IMR-90 (cell line): ENCODE measurements around the gene MYO3B. TPM values are rescaled to one million over a fixed set of nuclear protein-coding genes. Genes with fewer than 3 reads are reported as not detected.

Experiments
- ATAC-seq: fragments of 200-7000 bp; cut with Tn5 transposase; 2 replicates; pipeline ENCODE4 v1.9.1; 2020; ENCODE audit warnings: low read depth, mild to moderate bottlenecking, moderate library complexity
- BruUV-seq: library from RNA; stranded (reverse); fragments of 400-500 nt; replicated peaks from 2 replicates; lab custom pipeline; 2021; lab: Mats Ljungman, UMichigan
- CTCF ChIA-PET: fragments of 300-600 bp; formaldehyde crosslinking; extraction: SDS; loops from one replicate; lab custom pipeline; 2021; ENCODE audit warnings: antibody characterized with exemption; lab: Yijun Ruan, JAX
- POLR2A ChIA-PET: fragments of 300-600 bp; sonication (Branson Sonifier 250); formaldehyde crosslinking; loops from one replicate; lab custom pipeline; 2022; ENCODE audit warnings: antibody characterized with exemption; ENCODE audit not compliant: unreplicated experiment; lab: Charles Lee
- DNase-seq: peaks from one replicate; pipeline ENCODE4 v3.0.0; 2013
- H2AFZ ChIP-seq: replicated peaks from 2 replicates; pipeline ENCODE3; 2013; ENCODE audit warnings: low read length, mild to moderate bottlenecking; ENCODE audit not compliant: poor library complexity
- H2AK5ac ChIP-seq: 2 replicates; pipeline ENCODE4 v1.6.1; 2013; ENCODE audit warnings: low read depth, low read length, inconsistent platforms
- H2AK9ac ChIP-seq: replicated peaks from 2 replicates; pipeline ENCODE3; 2013; ENCODE audit warnings: mild to moderate bottlenecking, low read depth, low read length, moderate library complexity; ENCODE audit not compliant: poor library complexity
- H2BK120ac ChIP-seq: 2 replicates; pipeline ENCODE4 v1.6.1; 2013; ENCODE audit warnings: low read depth, low read length, inconsistent platforms
- H2BK15ac ChIP-seq: 3 replicates; pipeline ENCODE4 v1.6.1; 2013; ENCODE audit warnings: low read depth, low read length, inconsistent platforms
- H2BK20ac ChIP-seq: 2 replicates; pipeline ENCODE4 v1.6.1; 2013; ENCODE audit warnings: low read depth, mild to moderate bottlenecking, inconsistent platforms, low read length, moderate library complexity
- H2BK5ac ChIP-seq: 2 replicates; pipeline ENCODE4 v1.6.1; 2013; ENCODE audit warnings: mild to moderate bottlenecking, low read depth, low read length, inconsistent platforms; ENCODE audit not compliant: poor library complexity, severe bottlenecking
- H3K14ac ChIP-seq: replicated peaks from 2 replicates; pipeline ENCODE4 v1.6.1; 2013; ENCODE audit warnings: low read depth, low read length, inconsistent platforms
- H3K18ac ChIP-seq: 2 replicates; pipeline ENCODE4 v1.6.1; 2013; ENCODE audit warnings: low read depth, low read length, control low read depth
- H3K23ac ChIP-seq: 2 replicates; pipeline ENCODE4 v1.6.1; 2013; ENCODE audit warnings: low read depth, low read length, inconsistent platforms
- H3K27ac ChIP-seq: 2 replicates; pipeline ENCODE4 v1.5.1; 2013; ENCODE audit warnings: mild to moderate bottlenecking, control low read depth, low read length; ENCODE audit not compliant: insufficient read depth
- H3K27me3 ChIP-seq: 2 replicates; pipeline ENCODE4 v1.6.1; 2013; ENCODE audit warnings: low read length; ENCODE audit not compliant: control insufficient read depth, insufficient read depth
- H3K36me3 ChIP-seq: 2 replicates; pipeline ENCODE4 v1.6.1; 2013; ENCODE audit warnings: low read length, mixed read lengths; ENCODE audit not compliant: control insufficient read depth, insufficient read depth
- H3K4ac ChIP-seq: 2 replicates; pipeline ENCODE4 v1.6.1; 2013; ENCODE audit warnings: low read depth, low read length, inconsistent platforms
- H3K4me1 ChIP-seq: 2 replicates; pipeline ENCODE4 v1.6.1; 2013; ENCODE audit warnings: low read length, mixed read lengths; ENCODE audit not compliant: control insufficient read depth, insufficient read depth
- H3K4me2 ChIP-seq: 2 replicates; pipeline ENCODE4 v1.6.1; 2013; ENCODE audit warnings: low read depth, mild to moderate bottlenecking, control low read depth, low read length, moderate library complexity
- H3K4me3 ChIP-seq: 2 replicates; pipeline ENCODE4 v1.5.1; 2013; ENCODE audit warnings: low read depth, mild to moderate bottlenecking, control low read depth, low read length, moderate library complexity; ENCODE audit not compliant: insufficient read depth
- H3K56ac ChIP-seq: 2 replicates; pipeline ENCODE4 v1.6.1; 2013; ENCODE audit warnings: low read length, inconsistent platforms; ENCODE audit not compliant: insufficient read depth; ENCODE audit errors: extremely low read depth
- H3K79me1 ChIP-seq, 2 experiments: 2 replicates each; pipeline ENCODE4 v1.6.1; 2013; ENCODE audit warnings: low read length in 2 of 2, inconsistent platforms in 1 of 2, low read depth in 1 of 2
- H3K9ac ChIP-seq: 2 replicates; pipeline ENCODE4 v1.6.1; 2013; ENCODE audit warnings: low read depth, low read length, control low read depth
- H3K9me1 ChIP-seq: 2 replicates; pipeline ENCODE4 v1.6.1; 2013; ENCODE audit warnings: low read length, inconsistent platforms; ENCODE audit not compliant: insufficient read depth
- H3K9me3 ChIP-seq: 2 replicates; pipeline ENCODE4 v1.6.1; 2013; ENCODE audit warnings: low read length; ENCODE audit not compliant: control insufficient read depth, insufficient read depth
- H4K20me1 ChIP-seq: 2 replicates; pipeline ENCODE4 v1.6.1; 2013; ENCODE audit warnings: low read length, inconsistent platforms; ENCODE audit not compliant: insufficient read depth
- H4K5ac ChIP-seq: 2 replicates; pipeline ENCODE4 v1.6.1; 2013; ENCODE audit warnings: mild to moderate bottlenecking, low read depth, low read length, control low read depth
- H4K8ac ChIP-seq, 2 experiments: 2 replicates each; pipeline ENCODE4 v1.6.1; 2013; ENCODE audit warnings: low read depth in 2 of 2, low read length in 2 of 2, control low read depth in 1 of 2, inconsistent platforms in 1 of 2
- H4K91ac ChIP-seq: 2 replicates; pipeline ENCODE4 v1.6.1; 2013; ENCODE audit warnings: low read depth, low read length, inconsistent platforms; ENCODE audit not compliant: insufficient read depth
- BHLHE40 ChIP-seq: fragments of 150-350 bp; IDR thresholded peaks from 2 replicates; pipeline ENCODE4 v1.6.1; 2016; ENCODE audit warnings: mild to moderate bottlenecking, low read depth, low read length
- CEBPB ChIP-seq: IDR thresholded peaks from 2 replicates; pipeline ENCODE4 v1.6.1; 2012; ENCODE audit warnings: low read depth, low read length, improper control_type of control experiment
- CHD1 ChIP-seq: IDR thresholded peaks from 2 replicates; pipeline ENCODE4 v1.6.1; 2012; ENCODE audit warnings: low read depth, low read length, improper control_type of control experiment
- ELK1 ChIP-seq: fragments of 150-350 bp; IDR thresholded peaks from 2 replicates; pipeline ENCODE4 v1.6.1; 2016; ENCODE audit warnings: low read depth, mild to moderate bottlenecking, low read length, moderate library complexity, borderline replicate concordance
- FOS ChIP-seq: fragments of 150-350 bp; IDR thresholded peaks from 2 replicates; pipeline ENCODE4 v1.6.1; 2016; ENCODE audit warnings: low read depth, low read length
- MAFK ChIP-seq: IDR thresholded peaks from 2 replicates; pipeline ENCODE4 v1.6.1; 2012; ENCODE audit warnings: low read depth, low read length, improper control_type of control experiment
- MAZ ChIP-seq: IDR thresholded peaks from 2 replicates; pipeline ENCODE4 v1.6.1; 2012; ENCODE audit warnings: low read depth, mild to moderate bottlenecking, low read length, improper control_type of control experiment, moderate library complexity, borderline replicate concordance
- MXI1 ChIP-seq: IDR thresholded peaks from 2 replicates; pipeline ENCODE4 v1.6.1; 2012; ENCODE audit warnings: low read depth, mild to moderate bottlenecking, low read length, moderate library complexity, borderline replicate concordance
- NFE2L2 ChIP-seq: fragments of 150-350 bp; IDR thresholded peaks from 2 replicates; pipeline ENCODE4 v1.6.1; 2016; ENCODE audit warnings: low read depth, mild to moderate bottlenecking, low read length
- POLR2A ChIP-seq: IDR thresholded peaks from 2 replicates; pipeline ENCODE4 v1.6.1; 2012; ENCODE audit warnings: mild to moderate bottlenecking, low read depth, low read length
- RAD21 ChIP-seq: IDR thresholded peaks from 2 replicates; pipeline ENCODE4 v1.6.1; 2012; ENCODE audit warnings: low read length, improper control_type of control experiment
- RCOR1 ChIP-seq: IDR thresholded peaks from 2 replicates; pipeline ENCODE4 v1.6.1; 2012; ENCODE audit warnings: mild to moderate bottlenecking, low read length, improper control_type of control experiment; ENCODE audit not compliant: insufficient replicate concordance
- RFX5 ChIP-seq: IDR thresholded peaks from 2 replicates; pipeline ENCODE4 v1.8.0; 2012; ENCODE audit warnings: low read depth, mild to moderate bottlenecking, low read length, moderate library complexity
- SMC3 ChIP-seq: fragments of 150-350 bp; IDR thresholded peaks from 2 replicates; pipeline ENCODE4 v1.6.1; 2016; ENCODE audit warnings: low read depth, mild to moderate bottlenecking, antibody characterized with exemption, low read length, moderate library complexity
- WGBS, 2 experiments: methylation state at CpG; one replicate each; pipeline versions ENCODE4 v1.1.5 to v1.1.7; 2013; ENCODE audit warnings: missing lambda C conversion rate in 2 of 2; ENCODE audit not compliant: insufficient read length in 1 of 2; ENCODE audit errors: extremely low coverage in 2 of 2; 5-methylcytosine and 5-hydroxymethylcytosine counted together
- dilution Hi-C: fragments of 300-500 bp; cut with HindIII; formaldehyde crosslinking; loops from one replicate; pipeline ENCODE4 v1.14.3; 2018; ENCODE audit warnings: low sequenced_read_pairs; ENCODE audit not compliant: unreplicated experiment
- in situ Hi-C: fragments of 300-500 bp; cut with MboI; formaldehyde crosslinking; loops from 3 replicates; pipeline ENCODE4 v1.14.3; 2019; ENCODE audit warnings: low sequenced_read_pairs, inconsistent platforms, mixed read lengths
- intact Hi-C: fragments of 100-400 bp; cut with micrococcal nuclease; formaldehyde crosslinking; loops from 2 replicates; pipeline ENCODE4 v1.10.0; 2022
- polyA plus RNA-seq, 3 experiments: library from polyadenylated mRNA; depleted of rRNA; stranded (reverse); fragments of >200 nt; gene quantifications; 2 replicates each; pipeline ENCODE4 v1.2.3, GENCODE V29; 2012; ENCODE audit warnings: low replicate concordance in 1 of 3
- total RNA-seq: library from RNA; depleted of rRNA; stranded (reverse); fragments of >200 nt; gene quantifications from 2 replicates; pipeline ENCODE4 v1.2.3, GENCODE V29; 2012
- TF ChIP-seq, protein P1 (sequence below): fragments of 150-350 bp; IDR thresholded peaks from 2 replicates; pipeline ENCODE4 v1.6.1; 2017; ENCODE audit warnings: mild to moderate bottlenecking, antibody characterized with exemption, low read length, low read depth
- TF ChIP-seq, protein P2 (sequence below): conservative IDR thresholded peaks from 2 replicates; pipeline ENCODE4 v1.5.1; 2012; ENCODE audit warnings: mild to moderate bottlenecking, low read depth, low read length, improper control_type of control experiment

The MYO3B gene
- total and polyA plus RNA-seq, 2 of the 4 experiments (the other 2 are of a cell fraction): 0.02 TPM; not detected in 1

DNA sequence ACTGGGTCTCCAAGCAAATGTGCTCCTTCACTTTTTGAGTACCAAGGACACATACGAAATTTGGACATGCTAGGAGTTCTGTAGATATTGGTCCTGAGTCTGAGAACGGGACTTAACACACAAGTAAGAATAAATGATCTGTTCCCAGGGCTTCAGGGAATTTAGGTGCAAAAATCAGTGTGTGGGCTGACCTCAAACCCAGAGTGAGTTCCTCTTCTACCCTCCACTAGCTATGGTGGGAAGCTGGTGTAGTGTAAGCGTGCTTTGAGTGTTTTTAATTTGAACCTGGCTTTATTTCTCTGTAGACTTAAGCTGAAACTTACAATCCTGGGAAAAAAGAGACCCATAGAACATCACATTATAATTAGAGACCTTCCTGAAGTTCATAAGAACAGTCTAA is 50.5 kb downstream of the MYO3B start:
- TF ChIP-seq POLR2A (no peak), NFE2L2 (no peak), RAD21 (no peak), RCOR1 (no peak), MXI1 (no peak), ELK1 (no peak), BHLHE40 (no peak), SMC3 (no peak), CHD1 (no peak), FOS (no peak), MAFK (no peak), CEBPB (no peak), RFX5 (no peak), MAZ (no peak)
- TF ChIP-seq, protein P1, sequence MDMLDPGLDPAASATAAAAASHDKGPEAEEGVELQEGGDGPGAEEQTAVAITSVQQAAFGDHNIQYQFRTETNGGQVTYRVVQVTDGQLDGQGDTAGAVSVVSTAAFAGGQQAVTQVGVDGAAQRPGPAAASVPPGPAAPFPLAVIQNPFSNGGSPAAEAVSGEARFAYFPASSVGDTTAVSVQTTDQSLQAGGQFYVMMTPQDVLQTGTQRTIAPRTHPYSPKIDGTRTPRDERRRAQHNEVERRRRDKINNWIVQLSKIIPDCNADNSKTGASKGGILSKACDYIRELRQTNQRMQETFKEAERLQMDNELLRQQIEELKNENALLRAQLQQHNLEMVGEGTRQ: no peak
- TF ChIP-seq, protein P2, sequence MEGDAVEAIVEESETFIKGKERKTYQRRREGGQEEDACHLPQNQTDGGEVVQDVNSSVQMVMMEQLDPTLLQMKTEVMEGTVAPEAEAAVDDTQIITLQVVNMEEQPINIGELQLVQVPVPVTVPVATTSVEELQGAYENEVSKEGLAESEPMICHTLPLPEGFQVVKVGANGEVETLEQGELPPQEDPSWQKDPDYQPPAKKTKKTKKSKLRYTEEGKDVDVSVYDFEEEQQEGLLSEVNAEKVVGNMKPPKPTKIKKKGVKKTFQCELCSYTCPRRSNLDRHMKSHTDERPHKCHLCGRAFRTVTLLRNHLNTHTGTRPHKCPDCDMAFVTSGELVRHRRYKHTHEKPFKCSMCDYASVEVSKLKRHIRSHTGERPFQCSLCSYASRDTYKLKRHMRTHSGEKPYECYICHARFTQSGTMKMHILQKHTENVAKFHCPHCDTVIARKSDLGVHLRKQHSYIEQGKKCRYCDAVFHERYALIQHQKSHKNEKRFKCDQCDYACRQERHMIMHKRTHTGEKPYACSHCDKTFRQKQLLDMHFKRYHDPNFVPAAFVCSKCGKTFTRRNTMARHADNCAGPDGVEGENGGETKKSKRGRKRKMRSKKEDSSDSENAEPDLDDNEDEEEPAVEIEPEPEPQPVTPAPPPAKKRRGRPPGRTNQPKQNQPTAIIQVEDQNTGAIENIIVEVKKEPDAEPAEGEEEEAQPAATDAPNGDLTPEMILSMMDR: no peak
- no peak overlapping the region for H3K4me3 ChIP-seq
- H2AK5ac ChIP-seq: no peak overlapping the region
- intact Hi-C loops (loop anchor here (10.0 kb wide), 2 partner anchors 264 to 294 kb away; no protein-coding TSS in a partner anchor), dilution Hi-C loops (no loop called here), in situ Hi-C loops (no loop called here)
- no peak for ATAC-seq
- no peak overlapping the region for H4K5ac ChIP-seq
- H2BK15ac ChIP-seq: no peak overlapping the region
- H3K9me1 ChIP-seq: no peaks in the 10 kb centered on the region
- H4K20me1 ChIP-seq: no peaks in the 10 kb centered on the region
- no peak overlapping the region for H3K4ac ChIP-seq
- H3K9me3 ChIP-seq: no peaks in the 10 kb centered on the region
- H3K56ac ChIP-seq: no peak overlapping the region
- H2BK20ac ChIP-seq: no peak overlapping the region
- no peak overlapping the region for H3K14ac ChIP-seq
- no peak overlapping the region for H3K4me2 ChIP-seq
- no peak overlapping the region for H3K9ac ChIP-seq
- H4K8ac ChIP-seq: no peak overlapping the region
- no peak overlapping the region for H2AFZ ChIP-seq
- WGBS, 2 experiments: no CpG with 5 or more reads among the region's 3 CpGs
- H3K18ac ChIP-seq: no peak overlapping the region
- no peaks in the 10 kb centered on the region for H3K4me1 ChIP-seq
- no peak overlapping the region for H4K91ac ChIP-seq
- H2AK9ac ChIP-seq: no peak overlapping the region
- H3K23ac ChIP-seq: no peak overlapping the region; the same call in 1 of the 2 replicates
- H3K27ac ChIP-seq: no peak overlapping the region
- no peak for DNase-seq
- no peak overlapping the region for H2BK120ac ChIP-seq
- BruUV-seq: no TSS peak
- CTCF ChIA-PET: no interaction called here
- H2BK5ac ChIP-seq: no peak overlapping the region
- no peaks in the 10 kb centered on the region for H3K27me3 ChIP-seq
- H3K79me1 ChIP-seq: no peaks in the 10 kb centered on the region
- POLR2A ChIA-PET: no interaction called here
- H3K36me3 ChIP-seq: no peaks in the 10 kb centered on the region
